Activated T-cell treated with anti-CD3 and anti-CD28 coated beads for 4 hours (primary cell): ENCODE data around the gene SIM2.

Experiments used
- DNase-seq: peaks from one replicate; pipeline ENCODE4 v3.0.0-alpha.2; 2020

The SIM2 gene

DNA sequence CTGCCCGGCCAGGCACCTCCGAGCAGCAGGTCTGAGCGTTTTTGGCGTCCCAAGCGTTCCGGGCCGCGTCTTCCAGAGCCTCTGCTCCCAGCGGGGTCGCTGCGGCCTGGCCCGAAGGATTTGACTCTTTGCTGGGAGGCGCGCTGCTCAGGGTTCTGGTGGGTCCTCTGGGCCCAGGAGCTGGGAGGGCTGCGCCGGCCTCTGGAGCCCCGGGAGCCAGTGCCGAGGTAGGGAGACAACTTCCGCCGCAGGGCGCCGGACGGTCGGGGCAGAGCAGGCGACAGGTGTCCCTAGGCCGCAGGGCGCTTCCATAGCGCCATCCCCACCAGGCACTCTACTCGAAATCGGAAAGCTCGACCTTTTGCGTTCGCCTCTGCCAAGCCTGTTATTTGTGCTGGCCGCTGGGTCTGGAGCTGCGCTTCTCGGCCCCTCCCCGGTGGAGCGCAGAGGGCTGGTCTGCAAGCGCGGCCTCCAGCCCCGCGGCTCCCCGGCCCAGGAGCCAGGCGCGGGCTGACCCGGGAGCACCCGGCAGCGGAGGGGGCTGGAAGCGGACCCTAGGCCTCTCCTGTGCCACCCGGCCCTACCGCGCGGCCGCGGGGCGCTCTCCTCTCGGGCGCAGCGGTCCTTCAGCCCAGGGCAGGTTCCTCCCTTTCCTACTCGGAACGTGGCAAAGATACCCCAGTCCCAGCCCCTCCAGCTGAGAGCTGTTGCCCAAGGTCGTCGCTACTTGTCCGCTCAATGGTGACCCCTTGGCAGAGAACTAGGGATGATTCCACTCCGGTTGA lies 2.2 kb downstream of the SIM2 start:
- DNase-seq, result no peak

DNA sequence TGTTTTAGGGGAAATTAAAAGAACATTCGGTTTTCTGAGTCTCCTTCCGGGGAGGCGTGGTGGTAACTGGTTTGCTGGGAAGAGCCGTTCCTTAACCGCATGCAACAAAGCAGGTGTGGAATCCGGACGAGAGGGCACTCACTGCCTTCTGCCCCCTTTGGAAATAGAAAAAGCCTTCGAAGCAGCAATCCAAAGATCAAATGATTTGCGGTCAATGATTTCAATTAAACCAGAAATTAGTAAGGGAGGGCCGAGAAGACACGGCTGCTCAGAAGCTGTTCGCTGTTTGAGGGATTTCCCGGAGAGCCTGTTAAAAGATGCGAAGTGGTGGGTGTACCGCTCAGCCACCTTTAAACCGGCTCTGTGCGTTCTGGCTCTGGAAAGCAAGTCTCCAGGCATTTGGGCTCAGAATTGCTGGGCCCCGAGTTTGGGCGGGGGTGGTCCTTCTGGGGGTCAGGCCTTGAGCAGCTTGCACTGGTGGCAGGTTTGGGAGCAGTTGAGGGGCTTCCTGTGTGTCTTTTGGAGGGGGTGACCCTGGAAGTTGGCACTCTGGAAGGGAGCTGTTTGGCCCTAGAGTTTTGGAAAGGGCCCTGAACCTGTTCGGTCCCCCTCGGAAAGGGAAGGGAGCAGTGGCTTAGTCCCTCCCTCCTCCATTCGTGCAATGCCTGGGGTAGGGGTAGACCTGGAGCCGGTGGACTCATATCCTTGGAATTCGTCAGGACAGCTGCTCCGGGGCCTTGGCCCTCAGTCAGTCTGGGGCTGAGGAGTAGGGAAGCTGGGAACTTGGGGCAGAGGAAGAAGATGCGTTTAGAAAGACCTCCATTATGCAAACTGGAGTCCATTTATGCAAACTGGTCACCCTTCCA lies 3.1 kb downstream of the SIM2 start:
- DNase-seq, result no peak

GRCh38 chr21:36702622-36702968 lies 3.7 kb downstream of the SIM2 start:
- no peak for DNase-seq

- no peak for DNase-seq
Observed at GRCh38 chr21:36703123-36703522, 4.2 kb downstream of the SIM2 start.

GRCh38 chr21:36703626-36704280 lies 4.8 kb downstream of the SIM2 start:
- no peak for DNase-seq

- no peak for DNase-seq
Observed at GRCh38 chr21:36704281-36704957, 5.5 kb downstream of the SIM2 start.

DNA sequence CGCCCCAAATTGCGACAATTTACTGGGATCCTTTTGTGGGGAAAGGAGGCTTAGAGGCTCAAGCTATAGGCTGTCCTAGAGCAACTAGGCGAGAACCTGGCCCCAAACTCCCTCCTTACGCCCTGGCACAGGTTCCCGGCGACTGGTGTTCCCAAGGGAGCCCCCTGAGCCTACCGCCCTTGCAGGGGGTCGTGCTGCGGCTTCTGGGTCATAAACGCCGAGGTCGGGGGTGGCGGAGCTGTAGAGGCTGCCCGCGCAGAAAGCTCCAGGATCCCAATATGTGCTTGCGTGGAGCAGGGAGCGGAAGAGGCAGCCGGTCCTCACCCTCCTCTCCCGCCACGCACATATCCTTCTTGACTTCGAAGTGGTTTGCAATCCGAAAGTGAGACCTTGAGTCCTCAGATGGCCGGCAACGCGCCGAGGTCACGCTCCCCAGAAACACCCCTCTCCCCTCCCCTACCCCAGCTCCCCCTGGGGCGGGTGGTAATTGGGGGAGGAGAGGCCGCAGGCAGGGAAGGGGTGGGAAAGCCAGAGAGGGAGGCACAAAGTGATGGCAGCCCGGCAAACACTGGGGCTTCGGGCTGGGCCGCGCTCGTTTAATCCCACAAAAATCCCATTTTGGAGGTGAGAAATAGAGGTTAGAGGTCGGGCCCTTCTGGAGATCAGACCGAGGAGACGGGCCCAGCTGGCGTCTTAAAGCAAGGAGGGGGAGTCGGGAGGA lies 6.2 kb downstream of the SIM2 start:
- DNase-seq, result no peak

DNA sequence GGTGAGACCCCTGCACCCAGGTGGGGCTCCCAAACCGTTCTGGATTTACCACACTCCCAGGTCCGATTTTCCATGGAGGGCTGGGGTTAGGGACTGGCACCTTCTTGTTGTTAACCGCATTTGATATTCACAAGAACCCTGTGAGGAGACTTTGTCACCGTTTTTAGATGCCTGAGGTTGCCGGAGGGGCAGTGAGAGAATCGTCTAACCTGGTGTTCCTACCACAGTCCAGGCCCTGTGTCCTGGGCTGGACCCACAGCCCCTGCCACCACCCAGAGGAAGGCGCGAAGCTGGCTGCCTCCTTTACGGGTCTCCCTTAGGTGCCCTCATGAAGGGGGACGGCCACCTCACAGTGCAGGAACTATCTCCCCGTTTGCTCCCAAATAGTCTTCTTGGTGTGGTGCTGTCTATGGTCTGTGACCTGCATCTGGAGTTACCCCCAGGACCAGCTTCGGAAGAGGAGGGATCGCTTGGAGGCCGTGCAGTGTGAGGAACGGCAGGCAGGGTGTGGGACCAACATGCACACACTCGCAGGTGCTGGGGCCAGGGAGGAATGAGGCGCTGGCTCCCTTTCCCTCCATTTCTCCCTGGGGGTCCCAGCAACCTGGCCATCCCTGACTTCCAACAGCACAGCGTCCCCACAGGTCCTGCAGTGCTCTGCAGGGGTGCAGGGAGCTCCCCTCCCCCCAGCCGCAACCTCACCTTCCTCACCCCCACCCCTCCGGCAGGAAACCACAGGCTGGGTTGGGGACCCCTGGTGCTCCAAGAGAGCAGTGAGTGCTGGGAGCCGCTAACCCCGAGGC lies 7.0 kb downstream of the SIM2 start:
- no peak for DNase-seq

GRCh38 chr21:36706482-36706852 lies 7.6 kb downstream of the SIM2 start:
- no peak for DNase-seq

GRCh38 chr21:36706951-36707762 lies 8.2 kb downstream of the SIM2 start:
- DNase-seq, result no peak

DNA sequence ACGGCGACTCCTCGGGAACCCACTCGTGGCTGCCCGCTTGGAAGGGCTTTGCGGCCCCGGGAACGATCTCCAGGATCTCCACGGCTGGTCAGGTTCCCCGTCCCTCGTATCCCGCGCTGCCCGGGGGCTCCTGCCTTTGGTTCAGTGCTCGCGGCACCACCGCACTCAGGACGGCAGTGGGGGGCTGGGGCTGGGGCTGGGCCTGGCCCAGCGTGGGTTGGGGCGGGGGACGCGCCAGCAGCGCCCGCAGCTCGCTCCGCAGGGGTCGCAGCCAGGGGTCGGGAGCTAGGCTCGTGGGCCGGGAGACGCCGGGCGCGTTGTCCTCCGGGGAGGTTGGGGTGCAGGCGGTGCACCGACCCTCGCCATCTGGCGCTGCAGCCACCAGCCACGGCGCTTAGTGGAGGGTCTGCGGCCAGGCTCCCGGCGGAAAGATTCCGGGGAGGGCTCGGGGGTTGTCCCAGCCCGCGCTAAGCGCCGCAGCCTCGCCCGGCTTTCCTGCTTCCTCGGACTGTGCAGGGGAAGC lies 8.9 kb downstream of the SIM2 start:
- no peak for DNase-seq

GRCh38 chr21:36708286-36709029 lies 9.5 kb downstream of the SIM2 start:
- DNase-seq, result no peak

DNA sequence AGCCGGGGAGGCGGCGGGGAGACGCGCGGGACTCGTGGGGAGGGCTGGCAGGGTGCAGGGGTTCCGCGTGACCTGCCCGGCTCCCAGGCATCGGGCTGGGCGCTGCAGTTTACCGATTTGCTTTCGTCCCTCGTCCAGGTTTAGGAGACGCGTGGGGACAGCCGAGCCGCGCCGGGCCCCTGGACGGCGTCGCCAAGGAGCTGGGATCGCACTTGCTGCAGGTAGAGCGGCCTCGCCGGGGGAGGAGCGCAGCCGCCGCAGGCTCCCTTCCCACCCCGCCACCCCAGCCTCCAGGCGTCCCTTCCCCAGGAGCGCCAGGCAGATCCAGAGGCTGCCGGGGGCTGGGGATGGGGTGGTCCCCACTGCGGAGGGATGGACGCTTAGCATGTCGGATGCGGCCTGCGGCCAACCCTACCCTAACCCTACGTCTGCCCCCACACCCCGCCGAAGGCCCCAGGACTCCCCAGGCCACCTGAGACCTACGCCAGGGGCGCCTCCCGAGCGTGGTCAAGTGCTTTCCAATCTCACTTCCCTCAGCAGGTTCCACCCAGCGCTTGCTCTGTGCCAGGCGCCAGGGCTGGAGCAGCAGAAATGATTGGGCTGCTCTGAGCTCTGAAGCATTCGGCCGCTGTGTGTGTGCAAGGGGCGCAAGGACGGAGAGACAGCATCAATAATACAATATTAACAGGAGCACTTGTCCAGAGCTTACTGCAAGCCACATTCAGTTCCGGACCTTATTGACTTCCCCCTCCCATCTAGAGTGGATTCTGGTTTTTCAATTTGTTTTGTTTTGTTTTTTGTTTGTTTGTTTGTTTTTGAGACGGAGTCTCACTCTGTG lies 10.3 kb downstream of the SIM2 start:
- no peak for DNase-seq

DNA sequence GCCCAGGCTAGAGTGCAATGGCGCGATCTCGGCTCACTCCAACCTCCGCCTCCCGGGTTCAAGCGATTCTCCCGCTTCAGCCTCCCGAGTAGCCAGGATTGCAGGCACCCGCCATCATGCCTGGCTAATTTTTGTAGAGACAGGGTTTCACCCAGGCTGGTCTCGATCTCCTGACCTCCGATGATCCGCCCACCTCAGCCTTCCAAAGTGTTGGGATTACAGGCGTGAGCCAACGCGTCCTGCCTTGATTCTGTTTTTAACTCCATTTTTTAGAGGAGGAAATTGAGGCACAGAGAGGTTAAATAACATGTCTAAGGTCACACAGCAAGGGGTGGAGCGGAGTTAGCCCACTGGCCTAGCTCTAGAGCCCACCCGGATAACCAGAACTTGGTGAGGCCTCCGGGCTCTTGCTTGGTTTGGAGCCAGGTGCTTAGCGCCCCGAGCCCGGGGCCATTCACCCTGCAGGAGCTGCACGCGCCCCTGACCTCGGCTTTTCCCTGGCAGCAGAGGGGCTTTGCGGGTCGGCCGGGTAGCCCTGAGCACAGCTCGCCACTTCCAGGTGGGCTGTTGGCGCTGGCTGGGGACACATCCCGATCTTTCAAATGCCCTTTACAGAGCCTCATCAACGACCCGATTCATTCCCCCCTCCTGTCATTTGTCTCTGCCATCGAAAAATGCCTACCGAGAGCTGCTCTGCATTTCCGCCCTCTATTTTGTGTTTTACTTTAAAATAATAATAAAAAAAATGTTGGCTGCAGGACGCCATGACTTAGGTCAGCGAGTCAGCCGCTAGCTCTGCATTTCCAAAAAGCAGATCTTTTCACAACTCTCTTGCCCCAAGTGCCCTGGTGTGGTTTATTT lies 11.2 kb downstream of the SIM2 start:
- no peak for DNase-seq

DNA sequence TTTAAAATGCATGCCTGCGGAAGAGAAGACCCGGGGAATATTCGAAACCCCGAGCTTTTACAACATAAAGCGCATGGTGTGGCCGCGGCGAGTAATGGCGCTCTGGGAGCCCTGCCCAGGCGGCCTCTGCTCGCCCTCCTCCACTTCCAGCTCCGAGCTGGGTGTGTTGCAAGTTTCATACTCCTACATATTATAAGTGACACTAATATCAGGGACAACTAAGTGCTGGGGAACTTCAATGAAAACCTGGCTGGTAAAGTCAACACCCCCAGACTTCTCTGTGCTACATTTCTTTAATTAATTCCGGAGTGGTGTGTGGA lies 11.8 kb downstream of the SIM2 start:
- DNase-seq, result no peak

DNA sequence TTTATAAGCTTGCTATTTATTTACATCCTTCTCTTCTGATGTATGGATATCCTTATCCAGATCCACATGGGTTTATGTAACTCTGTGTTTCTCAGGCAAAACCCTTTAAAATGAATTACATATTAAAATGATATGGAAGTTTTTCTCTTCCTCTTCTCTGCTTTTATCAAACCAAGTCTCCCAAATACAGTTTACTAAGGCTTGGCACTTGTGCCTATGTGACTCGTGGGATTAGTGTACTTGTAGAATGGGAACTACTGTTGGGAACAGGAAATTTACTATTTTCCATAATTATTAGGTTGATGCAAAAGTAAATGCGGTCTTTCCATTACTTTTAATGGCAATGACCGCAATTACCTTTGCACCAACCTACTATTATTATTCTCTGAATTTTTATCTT lies 14.8 kb downstream of the SIM2 start:
- DNase-seq, result no peak

DNA sequence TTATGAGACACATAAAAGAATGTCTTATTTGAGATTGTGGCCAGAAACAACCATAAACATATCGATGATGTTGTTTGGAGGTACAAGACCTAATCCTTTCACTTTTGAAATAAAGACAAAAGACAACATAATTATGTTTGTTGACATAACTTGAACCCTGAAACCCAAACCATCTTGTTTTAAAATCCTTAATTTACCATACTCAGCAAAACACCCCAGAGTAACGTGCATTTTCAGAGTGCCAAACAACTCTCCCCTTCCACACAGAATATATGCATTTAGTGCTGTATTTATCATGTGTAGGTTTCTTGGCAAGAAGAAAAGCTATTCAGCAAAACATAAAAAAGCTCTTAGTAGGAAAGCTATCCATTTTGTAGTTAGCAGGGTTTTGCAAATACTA lies 17.5 kb downstream of the SIM2 start:
- no peak for DNase-seq

- DNase-seq, result no peak
Observed at GRCh38 chr21:36716836-36717235, 17.9 kb downstream of the SIM2 start.
